HepG2 (cell line): ENCODE results near the gene MEGF11. TPM values are rescaled to one million over a fixed set of nuclear protein-coding genes. Genes with fewer than 3 reads are reported as not detected.

Experiments used
- ATAC-seq: fragments of 200-7000 bp; cut with Tn5 transposase; 3 replicates; pipeline ENCODE4 v1.9.1; 2020; ENCODE audit warnings: mild to moderate bottlenecking, moderate library complexity
- BruUV-seq: library from RNA; stranded (reverse); fragments of 400-500 nt; replicated peaks from 2 replicates; lab custom pipeline; 2021; lab: Mats Ljungman, UMichigan
- CTCF ChIA-PET: fragments of 300-600 bp; formaldehyde crosslinking; extraction: SDS; loops from one replicate; lab custom pipeline; 2021; ENCODE audit warnings: low total read pairs, inconsistent platforms, low intra/inter-chr PET ratio; lab: Yijun Ruan, JAX
- POLR2A ChIA-PET: fragments of 350-600 bp; sonication (Branson Sonifier 250); formaldehyde crosslinking; loops from one replicate; lab custom pipeline; 2020; ENCODE audit warnings: antibody characterized with exemption, inconsistent platforms; lab: Yijun Ruan, JAX
- DNase-seq: peaks from one replicate; pipeline ENCODE4 v3.0.0-alpha.2; 2015; ENCODE audit warnings: low spot score
- FAIRE-seq: peaks from 3 replicates; lab custom pipeline; 2011; peaks lifted over from hg19 to GRCh38; lab: Jason Lieb, UNC
- H2AFZ ChIP-seq: one replicate; pipeline ENCODE4 v1.6.1; 2011; ENCODE audit warnings: low read length, inconsistent platforms
- H3K27ac ChIP-seq: fragments of 300-600 bp; 3 replicates; pipeline ENCODE4 v1.8.0; 2011; ENCODE audit warnings: mixed run types, mild to moderate bottlenecking, mixed read lengths, low read length, inconsistent platforms; ENCODE audit not compliant: insufficient read depth; ENCODE audit errors: extremely low read length
- H3K27me3 ChIP-seq, 2 experiments: fragments of 200-600 bp in 1 of 2; 2 replicates in 1 of 2; 3 replicates in 1 of 2; pipeline versions ENCODE4 v1.6.0 to v1.8.0; 2011; ENCODE audit warnings: low read length in 2 of 2, mild to moderate bottlenecking in 2 of 2, moderate library complexity in 2 of 2, inconsistent platforms in 1 of 2; ENCODE audit not compliant: insufficient read depth in 2 of 2, control insufficient read depth in 1 of 2
- H3K36me3 ChIP-seq, 2 experiments: fragments of 200-600 bp in 1 of 2; replicated peaks in 1 of 2; 2 replicates in 1 of 2; 3 replicates in 1 of 2; pipeline versions ENCODE4 v1.5.1 to v1.8.0; 2011; ENCODE audit warnings: low read length in 2 of 2, inconsistent platforms in 1 of 2; ENCODE audit not compliant: insufficient read depth in 2 of 2, control insufficient read depth in 1 of 2
- H3K4me1 ChIP-seq: 2 replicates; pipeline ENCODE4 v1.5.1; 2012; ENCODE audit warnings: low read length, inconsistent platforms; ENCODE audit not compliant: insufficient read depth
- H3K4me2 ChIP-seq: 2 replicates; pipeline ENCODE4 v1.6.0; 2011; ENCODE audit warnings: low read depth, low read length, inconsistent platforms
- H3K4me3 ChIP-seq, 3 experiments: fragments of 200-600 bp in 1 of 3; sonication (generic), shearing (Covaris generic) in 1 of 3; replicated peaks in 1 of 3; 2 replicates each; pipeline ENCODE4 v1.5.1; 2011 to 2016; ENCODE audit warnings: low read length in 3 of 3, inconsistent platforms in 2 of 3, low read depth in 2 of 3, mild to moderate bottlenecking in 2 of 3, control low read depth in 1 of 3, mixed read lengths in 1 of 3; ENCODE audit not compliant: insufficient read depth in 1 of 3
- H3K79me2 ChIP-seq: one replicate; pipeline ENCODE4 v1.6.1; 2011; ENCODE audit warnings: low read length, inconsistent platforms; ENCODE audit not compliant: insufficient read depth
- H3K9ac ChIP-seq: 2 replicates; pipeline ENCODE4 v1.6.0; 2011; ENCODE audit warnings: mild to moderate bottlenecking, low read depth, low read length, inconsistent platforms; ENCODE audit not compliant: insufficient read depth
- H3K9me3 ChIP-seq: 2 replicates; pipeline ENCODE4 v1.5.1; 2012; ENCODE audit warnings: mild to moderate bottlenecking, low read length
- H4K20me1 ChIP-seq: 2 replicates; pipeline ENCODE4 v1.6.0; 2011; ENCODE audit warnings: inconsistent platforms, mild to moderate bottlenecking, low read length, moderate library complexity; ENCODE audit not compliant: insufficient read depth
- CREB3 ChIP-seq: sonication (generic); formaldehyde crosslinking; IDR thresholded peaks from 2 replicates; pipeline ENCODE4 v1.5.0; 2020; ENCODE audit warnings: missing genetic modification reagents
- ETV5 ChIP-seq: IDR thresholded peaks from 2 replicates; pipeline ENCODE4 v1.6.1; 2018; ENCODE audit warnings: missing biosample characterization, missing genetic modification reagents, inconsistent platforms, borderline replicate concordance
- KAT7 ChIP-seq: IDR thresholded peaks from 2 replicates; pipeline ENCODE4 v1.6.1; 2018; ENCODE audit warnings: borderline replicate concordance, missing compliant biosample characterization
- PATZ1 ChIP-seq: sonication (generic); formaldehyde crosslinking; IDR thresholded peaks from 2 replicates; pipeline ENCODE4 v1.4.0; 2020; ENCODE audit warnings: missing genetic modification reagents
- PLSCR1 ChIP-seq: sonication (generic); formaldehyde crosslinking; IDR thresholded peaks from 2 replicates; pipeline ENCODE4 v1.5.0; 2020; ENCODE audit warnings: missing genetic modification reagents, mild to moderate bottlenecking, borderline replicate concordance
- TBP ChIP-seq: sonication (generic); formaldehyde crosslinking; IDR thresholded peaks from 2 replicates; pipeline ENCODE4 v1.5.0; 2020; ENCODE audit warnings: missing genetic modification reagents
- ZFP36L2 ChIP-seq: sonication (generic); formaldehyde crosslinking; IDR thresholded peaks from 2 replicates; pipeline ENCODE4 v1.4.0; 2020; ENCODE audit warnings: missing genetic modification reagents
- ZNF10 ChIP-seq: sonication (generic); formaldehyde crosslinking; IDR thresholded peaks from 2 replicates; pipeline ENCODE4 v1.4.0; 2020; ENCODE audit warnings: mild to moderate bottlenecking, low read depth, missing genetic modification reagents, borderline replicate concordance
- ZNF512 ChIP-seq: sonication (generic); formaldehyde crosslinking; IDR thresholded peaks from 2 replicates; pipeline ENCODE4 v1.4.0; 2020; ENCODE audit warnings: mild to moderate bottlenecking, missing genetic modification reagents
- ZNF549 ChIP-seq: sonication (generic); formaldehyde crosslinking; IDR thresholded peaks from 2 replicates; pipeline ENCODE4 v1.5.0; 2020; ENCODE audit warnings: missing genetic modification reagents
- ZNF691 ChIP-seq: sonication (generic); formaldehyde crosslinking; IDR thresholded peaks from 2 replicates; pipeline ENCODE4 v1.4.0; 2020; ENCODE audit warnings: missing genetic modification reagents, low read depth, mild to moderate bottlenecking, borderline replicate concordance
- WGBS: methylation state at CpG from one replicate; pipeline ENCODE4 v1.1.6; 2017; ENCODE audit warnings: low lambda C conversion rate; 5-methylcytosine and 5-hydroxymethylcytosine counted together
- in situ Hi-C: cut with HindIII; loops from 2 replicates; pipeline ENCODE4 v1.10.0; 2017; ENCODE audit warnings: low pct_unique_long_range_greater_than_20kb; ENCODE audit not compliant: extremely low pct_ligation_motif_present
- intact Hi-C: fragments of 100-400 bp; cut with micrococcal nuclease; formaldehyde crosslinking; loops from one replicate; pipeline ENCODE4 v1.10.0; 2022; ENCODE audit not compliant: unreplicated experiment
- polyA plus RNA-seq, 8 experiments: library from polyadenylated mRNA; depleted of rRNA in 3 of 8; stranded (reverse) in 7 of 8; unstranded in 1 of 8; fragments of >200 nt; fragmentation: Illumina TruSeq in 4 of 8; extraction: Trizol in 4 of 8; gene quantifications; 2 replicates each; pipeline versions ENCODE4 v1.2.1 to v1.2.3, GENCODE V29; 2011 to 2016; ENCODE audit warnings: low read depth in 4 of 8, missing spikeins in 1 of 8, mixed read lengths in 1 of 8; ENCODE audit not compliant: insufficient read depth in 1 of 8
- total RNA-seq, 5 experiments: library from RNA; depleted of rRNA; stranded (reverse); fragments of >200 nt; fragmentation: Illumina TruSeq; extraction: Trizol; gene quantifications; 2 replicates each; pipeline ENCODE4 v1.2.3, GENCODE V29; 2016; ENCODE audit warnings: low read depth in 1 of 5
- TF ChIP-seq, protein P1 (sequence below): sonication (generic); formaldehyde crosslinking; conservative IDR thresholded peaks from 2 replicates; pipeline ENCODE4 v1.5.0; 2020; ENCODE audit warnings: missing genetic modification reagents

Gene MEGF11
- total and polyA plus RNA-seq, 2 of the 13 experiments (the other 11 are each of a cell fraction or from before 2014, with no cell fraction given) = not detected

DNA sequence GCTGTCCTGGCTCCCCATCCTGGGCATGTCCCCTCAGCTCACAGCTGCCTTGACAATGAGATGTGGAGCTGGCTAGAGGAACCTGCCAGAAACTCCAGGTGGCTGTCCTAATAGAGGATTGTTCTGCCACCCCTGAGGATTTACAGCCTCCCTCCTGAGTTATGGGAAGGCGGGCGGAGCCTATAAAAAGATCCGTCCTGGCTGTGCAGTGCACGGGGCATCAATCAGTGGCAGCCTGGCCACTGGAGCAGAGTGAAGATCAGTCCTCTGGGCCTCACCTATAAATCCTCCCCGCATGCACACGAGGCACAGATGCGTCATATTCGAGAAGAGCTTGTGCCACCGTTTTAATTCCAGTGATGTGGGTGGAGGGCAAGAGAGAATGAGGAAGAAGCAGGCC lies 90.0 kb downstream of the MEGF11 start:
- Histone ChIP-seq H3K27me3 (peaks cover 3 to 20% of the 10 kb centered on the region in 2 experiments; a peak in 3 of 5 replicates), H3K4me2 (no peak overlapping the region), H3K36me3 (no peaks in the 10 kb centered on the region), H3K9me3 (no peaks in the 10 kb centered on the region), H2AFZ (no peak overlapping the region), H3K9ac (no peak overlapping the region), H4K20me1 (no peaks in the 10 kb centered on the region), H3K79me2 (no peaks in the 10 kb centered on the region), H3K4me1 (no peaks in the 10 kb centered on the region), H3K27ac (no peak overlapping the region), H3K4me3 (no peak overlapping the region)
- ChIA-PET CTCF (no interaction called here), POLR2A (no interaction called here)
- intact Hi-C loops = no loop called here
- TF ChIP-seq CREB3 (CRISPR knock-in tag) = no peak
- no peak for TF ChIP-seq ZNF10
- no peak for TF ChIP-seq TBP
- TF ChIP-seq, protein P1, sequence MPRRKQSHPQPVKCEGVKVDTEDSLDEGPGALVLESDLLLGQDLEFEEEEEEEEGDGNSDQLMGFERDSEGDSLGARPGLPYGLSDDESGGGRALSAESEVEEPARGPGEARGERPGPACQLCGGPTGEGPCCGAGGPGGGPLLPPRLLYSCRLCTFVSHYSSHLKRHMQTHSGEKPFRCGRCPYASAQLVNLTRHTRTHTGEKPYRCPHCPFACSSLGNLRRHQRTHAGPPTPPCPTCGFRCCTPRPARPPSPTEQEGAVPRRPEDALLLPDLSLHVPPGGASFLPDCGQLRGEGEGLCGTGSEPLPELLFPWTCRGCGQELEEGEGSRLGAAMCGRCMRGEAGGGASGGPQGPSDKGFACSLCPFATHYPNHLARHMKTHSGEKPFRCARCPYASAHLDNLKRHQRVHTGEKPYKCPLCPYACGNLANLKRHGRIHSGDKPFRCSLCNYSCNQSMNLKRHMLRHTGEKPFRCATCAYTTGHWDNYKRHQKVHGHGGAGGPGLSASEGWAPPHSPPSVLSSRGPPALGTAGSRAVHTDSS (CRISPR knock-in tag) = no peak
- no peak for TF ChIP-seq ETV5 (CRISPR knock-in tag)
- TF ChIP-seq ZFP36L2 (CRISPR knock-in tag) = no peak
- no peak for TF ChIP-seq ZNF512
- TF ChIP-seq PLSCR1 (CRISPR knock-in tag) = no peak
- TF ChIP-seq KAT7 (CRISPR knock-in tag) = no peak
- no peak for TF ChIP-seq ZNF691 (CRISPR knock-in tag)
- TF ChIP-seq ZNF549 (CRISPR knock-in tag) = no peak
- TF ChIP-seq PATZ1 = no peak
- FAIRE-seq = no peak
- in situ Hi-C loops = no loop called here
- ATAC-seq = no peak
- WGBS = 40% methylated on average over 5 of the region's 9 CpGs
- BruUV-seq = no TSS peak
- no peak for DNase-seq
